HG03520 (cell line): ENCODE results near the gene ZNF253.
"Not testable (repeated sequence)": the region's sequence is repeated elsewhere in the genome, so short reads cannot be mapped to it uniquely, and the experiment has no call there.

ENCODE experiments used
- ATAC-seq: cut with Tn5 transposase; IDR thresholded peaks from one replicate; pipeline ENCODE4 v1.9.1; 2021; ENCODE audit warnings: mild to moderate bottlenecking, moderate library complexity; ENCODE audit not compliant: unreplicated experiment

Gene ZNF253

DNA sequence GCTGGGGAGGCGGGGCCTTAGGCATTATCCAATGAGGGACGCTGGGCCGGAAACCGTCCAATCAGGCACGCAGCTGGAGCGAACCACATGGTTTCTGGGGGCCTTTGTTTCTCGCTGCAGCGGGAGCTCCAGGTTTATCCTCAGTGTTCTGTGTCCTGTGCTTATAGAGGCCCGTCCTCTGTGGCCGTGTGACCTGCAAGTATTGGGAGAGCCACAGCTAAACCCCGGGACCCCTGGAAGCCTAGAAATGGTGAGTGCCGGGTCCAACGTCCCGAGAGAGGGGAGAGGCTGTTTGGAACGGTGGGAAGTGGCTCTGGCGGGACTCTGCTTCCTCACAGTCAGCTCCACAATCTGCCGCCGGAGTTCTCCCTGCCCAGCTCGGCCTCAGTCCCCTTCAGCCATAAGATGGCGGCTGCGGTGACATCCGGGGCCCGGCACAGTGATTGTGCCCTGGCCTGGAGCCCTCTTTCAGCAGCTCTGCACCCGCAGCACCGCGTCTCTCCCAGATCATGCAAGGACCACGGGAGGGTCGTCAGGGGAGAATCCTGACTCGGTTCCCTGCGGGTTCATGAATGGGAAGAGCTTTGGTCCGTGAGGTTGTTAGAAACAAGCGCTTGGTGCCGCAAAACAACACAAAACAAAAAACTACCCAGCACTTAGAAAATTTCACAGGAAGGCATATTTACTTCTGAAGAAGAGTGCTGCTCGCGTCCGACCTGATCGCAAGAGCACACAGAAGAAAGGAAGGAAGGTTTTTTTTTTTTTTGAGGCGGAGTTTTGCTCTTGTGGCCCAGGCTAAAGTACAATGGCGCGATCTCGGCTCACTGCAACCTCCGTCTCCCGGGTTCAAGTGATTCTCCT, at the start of gene ZNF253:
ZNF253 (plus strand) TSS at position 133 of the 861 bp plus-strand sequence; CDS start at position 248, 115 bp downstream.
- ATAC-seq, result peak; percentile 98

- no peak for ATAC-seq
Measured at GRCh38 chr19:19816679-19817078, 49.0 kb upstream of the ZNF253 start.

GRCh38 chr19:19817357-19817756, 48.3 kb upstream of the ZNF253 start:
- ATAC-seq, result no peak

GRCh38 chr19:19820774-19821320, 44.8 kb upstream of the ZNF253 start:
- ATAC-seq, result no peak

DNA sequence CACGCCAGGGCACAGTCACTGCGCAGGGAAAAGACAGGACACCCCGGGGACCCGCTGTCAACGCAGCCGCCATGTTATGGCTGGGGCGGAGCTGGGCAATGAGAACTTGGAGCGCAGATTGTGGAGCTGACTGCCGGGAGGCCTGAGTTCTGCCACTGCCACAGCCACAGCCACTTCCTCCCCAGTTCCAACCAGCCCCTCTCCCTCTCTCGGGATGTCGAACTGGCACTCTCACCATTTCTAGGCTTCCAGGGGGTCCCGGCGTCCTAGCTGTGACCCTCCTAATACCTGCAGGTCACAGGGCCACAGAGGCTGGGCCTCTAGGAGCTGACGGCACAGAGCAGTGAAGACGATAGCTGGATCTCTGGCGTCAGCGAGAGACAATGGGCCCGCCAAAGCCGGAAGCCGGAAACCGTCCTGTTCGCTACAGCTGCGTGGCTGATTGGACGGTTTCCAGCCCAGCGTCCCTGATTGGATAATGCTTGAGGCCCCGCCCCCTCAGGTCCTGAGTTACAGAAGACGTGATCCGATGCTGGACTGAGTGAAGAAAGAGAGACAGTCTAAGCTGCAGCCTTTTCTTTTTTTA, 44.2 kb upstream of the ZNF253 start, which contains the start of gene ZNF506:
ZNF506 (minus strand) TSS at position 385 of the 586 bp plus-strand sequence; CDS start at position 238, 147 bp downstream.
- peak; percentile 85 for ATAC-seq

DNA sequence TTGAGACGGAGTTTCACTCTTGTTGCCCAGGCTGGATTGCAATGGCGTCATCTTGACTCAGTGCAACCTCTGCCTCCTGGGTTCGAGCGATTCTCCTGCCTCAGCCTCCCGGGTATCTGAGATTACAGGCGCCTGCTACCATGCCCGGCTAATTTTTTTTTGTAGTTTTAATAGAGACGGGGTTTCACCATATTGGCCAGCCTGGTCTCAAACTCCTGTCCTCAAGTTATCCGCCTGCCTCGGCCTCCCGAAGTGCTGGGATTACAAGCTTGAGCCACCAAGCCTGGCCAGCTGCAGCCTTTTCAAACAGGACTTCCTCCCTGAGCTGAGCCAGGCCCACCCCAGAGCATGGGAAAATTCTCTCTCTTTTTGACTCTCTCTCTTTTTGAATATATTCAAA, 43.7 kb upstream of the ZNF253 start:
- ATAC-seq, result not testable (repeated sequence)

- no peak for ATAC-seq
Measured at GRCh38 chr19:19823916-19824315, 41.8 kb upstream of the ZNF253 start.

DNA sequence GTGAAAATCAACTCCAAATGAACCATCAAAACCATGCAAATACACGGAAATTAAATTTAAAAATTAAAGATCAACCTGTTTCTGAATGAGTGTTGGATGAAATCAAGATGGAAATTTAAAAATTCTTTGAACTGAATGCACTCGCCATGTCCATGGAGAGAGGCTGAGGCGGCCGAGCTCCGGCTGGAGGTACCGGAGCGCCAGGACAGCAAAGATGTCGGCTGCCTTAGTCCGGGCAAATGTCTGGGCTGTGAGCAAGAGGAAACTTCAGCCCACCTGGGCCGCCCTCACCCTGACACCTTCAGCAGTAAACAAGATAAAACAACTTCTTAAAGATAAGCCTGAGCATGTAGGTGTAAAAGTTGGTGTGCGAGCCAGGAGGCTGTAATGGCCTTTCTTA, 38.8 kb upstream of the ZNF253 start:
- ATAC-seq, result no peak

DNA sequence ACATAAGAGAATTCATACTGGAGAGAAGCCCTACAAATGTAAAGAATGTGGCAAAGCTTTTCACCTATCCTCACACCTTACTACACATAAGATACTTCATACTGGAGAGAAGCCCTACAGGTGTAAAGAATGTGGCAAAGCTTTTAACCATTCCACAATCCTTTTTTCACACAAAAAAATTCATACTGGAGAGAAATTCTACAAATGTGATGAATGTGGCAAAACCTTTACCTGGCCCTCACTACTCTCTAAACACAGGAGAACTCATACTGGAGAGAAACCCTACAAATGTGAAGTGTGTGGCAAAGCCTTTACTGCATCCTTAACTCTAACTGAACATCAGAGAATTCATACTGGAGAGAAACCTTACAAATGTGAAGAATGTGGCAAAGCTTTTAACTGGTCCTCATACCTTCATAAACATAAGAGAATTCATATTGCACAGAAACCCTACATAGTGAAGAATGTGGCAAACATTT, 30.1 kb upstream of the ZNF253 start:
- ATAC-seq, result no peak

DNA sequence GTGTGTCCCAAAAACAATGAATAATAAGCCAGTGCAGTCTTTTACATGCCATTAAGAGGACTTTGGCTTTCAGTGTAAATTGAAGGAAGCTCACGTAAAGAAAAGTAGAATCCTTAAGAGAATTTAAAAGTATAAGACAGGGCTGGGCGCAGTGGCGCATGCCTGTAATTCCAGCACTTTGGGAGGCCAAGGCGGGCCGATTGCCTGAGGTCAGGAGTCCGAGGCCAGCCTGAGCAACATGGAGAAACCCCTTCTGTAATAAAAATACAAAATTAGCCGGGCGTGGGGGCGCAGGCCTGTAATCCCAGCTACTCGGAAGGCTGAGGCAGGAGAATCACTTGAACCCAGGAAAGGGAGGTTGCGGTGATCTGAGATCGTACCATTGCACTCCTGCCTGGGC, 17.9 kb upstream of the ZNF253 start:
- ATAC-seq, result no peak

DNA sequence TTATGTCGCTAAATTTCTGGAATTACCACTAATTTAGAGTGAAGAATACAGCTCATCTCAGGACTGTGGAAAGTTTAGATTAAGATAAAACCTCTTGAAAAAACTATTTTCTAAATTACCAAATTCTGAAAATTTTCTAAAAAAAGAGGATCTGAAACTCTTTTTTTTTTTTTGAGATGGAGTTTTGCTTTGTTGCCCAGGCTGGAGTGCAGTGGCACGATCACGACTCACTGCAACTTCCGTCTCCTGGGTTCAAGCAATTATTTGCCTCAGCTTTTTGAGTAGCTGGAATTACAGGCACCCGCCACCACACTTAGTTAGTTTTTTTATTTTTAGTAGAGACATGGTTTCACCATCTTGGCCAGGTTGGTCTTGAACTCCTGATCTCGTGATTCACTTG, 16.6 kb upstream of the ZNF253 start:
- ATAC-seq, result no peak

- ATAC-seq, result not testable (repeated sequence)
Measured at GRCh38 chr19:19851740-19852139, 13.9 kb upstream of the ZNF253 start.

GRCh38 chr19:19858751-19859150, 6.9 kb upstream of the ZNF253 start:
- no peak for ATAC-seq

- ATAC-seq, result no peak
Measured at GRCh38 chr19:19860756-19861390, 4.8 kb upstream of the ZNF253 start.

- no peak for ATAC-seq
Measured at GRCh38 chr19:19866611-19867248, 1.0 kb downstream of the ZNF253 start.

DNA sequence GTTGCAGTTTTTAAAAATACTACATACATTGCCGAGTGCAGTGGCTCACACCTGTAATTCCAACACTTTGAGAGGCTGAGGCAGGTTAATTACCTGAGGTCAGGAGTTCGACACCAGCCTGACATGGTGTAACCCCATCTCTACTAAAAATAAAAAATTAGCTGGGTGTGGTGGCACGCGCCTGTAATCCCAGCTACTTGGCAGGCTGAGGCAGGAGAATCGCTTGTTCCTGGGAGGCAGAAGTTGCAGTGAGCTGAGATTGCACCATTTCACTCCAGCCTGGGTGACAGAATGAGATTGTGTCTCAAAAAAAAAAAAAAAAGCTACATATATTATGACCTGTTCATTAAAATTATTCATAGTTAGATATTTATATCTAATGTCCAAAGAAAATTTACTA, 4.4 kb downstream of the ZNF253 start:
- ATAC-seq, result not testable (repeated sequence)

DNA sequence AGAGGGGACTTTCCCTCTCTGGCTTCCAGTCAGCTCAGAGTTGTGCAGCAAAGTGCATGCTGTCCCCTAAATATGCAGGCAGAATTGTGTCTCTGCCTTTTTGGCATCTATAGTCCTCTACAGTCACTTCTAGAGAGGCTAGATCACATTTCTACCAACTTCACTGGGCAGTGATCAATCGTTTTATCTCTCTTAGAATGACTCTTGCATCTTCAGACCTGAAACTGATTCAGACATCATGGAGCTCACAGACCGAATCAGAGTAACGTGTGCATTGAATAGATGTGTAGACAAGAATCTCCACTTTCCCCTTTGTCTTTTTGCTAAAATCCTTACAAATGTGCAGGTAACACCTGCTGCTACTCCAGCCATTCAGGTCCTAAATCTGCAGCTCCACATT, 6.2 kb downstream of the ZNF253 start:
- ATAC-seq, result no peak

- no peak for ATAC-seq
Measured at GRCh38 chr19:19873381-19873780, 7.7 kb downstream of the ZNF253 start.

DNA sequence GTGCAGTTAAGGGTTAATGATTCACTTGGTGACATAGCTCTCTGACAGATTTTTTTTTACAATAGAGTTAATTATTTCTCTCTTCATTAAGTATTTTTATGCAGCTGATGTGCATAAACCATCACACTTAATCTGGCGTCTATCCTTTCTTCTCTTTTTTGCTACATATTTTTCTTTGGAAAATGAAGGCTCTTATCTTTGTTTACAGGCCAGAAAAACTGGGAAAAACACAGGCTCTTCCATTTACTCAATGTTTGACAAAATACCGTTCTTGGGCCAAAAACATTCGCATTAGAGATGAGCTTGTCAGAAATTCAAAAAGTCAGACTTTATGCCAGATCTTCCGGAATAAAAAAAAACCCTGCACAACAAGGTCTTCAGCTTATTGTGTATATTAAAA, 12.0 kb downstream of the ZNF253 start:
- ATAC-seq, result no peak

- no peak for ATAC-seq
Measured at GRCh38 chr19:19884583-19884982, 18.9 kb downstream of the ZNF253 start.
